Cortex of kidney (tissue), 1 donor: ENCODE results near the gene CHD3.

Experiments used
- DNase-seq: peaks from one replicate; lab custom pipeline; 2025; lab: John Stamatoyannopoulos, UW

The CHD3 gene

DNA sequence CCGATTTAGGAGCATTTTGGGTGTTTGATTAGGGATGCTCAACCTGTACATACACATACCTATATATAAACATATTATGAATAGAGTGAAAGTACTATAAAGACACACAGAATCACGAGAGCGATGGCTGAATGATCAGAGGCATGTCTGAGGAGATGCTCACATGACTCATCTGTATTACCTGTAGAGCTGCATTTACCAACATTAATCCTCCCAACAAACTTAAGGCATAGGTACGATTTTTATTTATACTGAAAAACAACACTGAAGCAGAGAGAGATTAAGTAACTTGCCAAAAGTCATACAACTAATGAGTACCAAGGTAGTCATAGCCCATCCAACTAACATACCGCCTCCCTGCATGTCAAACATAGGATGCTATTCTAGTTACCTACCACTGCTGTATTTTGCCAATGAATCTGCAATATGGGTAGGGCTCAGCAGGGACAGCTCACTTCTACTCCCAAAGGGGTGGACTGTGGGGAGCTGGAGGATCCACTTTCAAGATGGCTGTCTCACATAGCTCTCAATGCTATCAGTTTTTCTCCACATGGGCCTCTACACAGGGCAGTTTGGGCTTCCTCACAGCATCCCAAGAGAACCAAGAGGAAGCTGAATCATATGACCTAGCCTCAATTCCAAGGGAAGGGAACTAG lies 23.5 kb upstream of the CHD3 start:
- no peak for DNase-seq

DNA sequence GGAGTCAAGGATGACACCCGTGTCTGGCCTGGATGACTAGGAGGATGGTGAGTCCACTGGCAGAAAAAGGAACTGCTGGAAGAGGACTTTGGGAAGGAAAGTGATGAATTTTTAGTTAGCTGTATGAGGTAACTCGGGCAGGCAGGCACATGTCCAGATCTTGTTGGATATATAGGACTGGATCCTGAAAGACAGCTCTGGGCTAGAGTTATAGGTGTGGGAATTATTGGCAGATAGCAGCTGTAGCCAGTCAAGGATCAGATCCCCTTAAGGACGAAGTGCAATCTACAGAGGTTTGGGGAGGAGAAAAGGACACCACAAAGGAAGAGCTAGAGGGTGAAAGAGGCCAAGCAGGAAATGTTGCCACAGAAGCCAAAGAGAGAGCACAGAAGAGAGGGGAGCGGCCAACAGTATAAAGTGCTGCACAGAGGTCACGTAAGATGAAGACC lies 20.7 kb upstream of the CHD3 start:
- no peak for DNase-seq

DNA sequence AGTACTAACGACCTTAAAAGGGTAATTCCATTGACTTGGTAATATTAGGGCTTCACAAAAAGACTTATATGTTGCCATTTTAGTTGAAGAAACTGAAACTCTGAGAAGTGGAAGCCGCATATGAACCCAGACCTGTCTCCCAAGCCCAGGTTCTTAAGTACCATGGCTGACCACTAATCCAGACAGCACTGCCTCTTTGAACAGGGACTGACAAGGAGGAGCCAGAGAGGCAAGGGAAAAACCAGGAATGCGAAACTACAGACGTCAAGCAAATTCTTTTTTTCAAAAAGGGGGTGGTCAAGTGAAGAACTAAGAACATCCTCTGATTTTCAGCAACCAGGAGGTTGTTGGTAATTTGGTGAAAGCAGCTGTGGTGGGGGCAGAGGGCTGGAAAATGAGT lies 15.5 kb upstream of the CHD3 start:
- DNase-seq, result no peak

DNA sequence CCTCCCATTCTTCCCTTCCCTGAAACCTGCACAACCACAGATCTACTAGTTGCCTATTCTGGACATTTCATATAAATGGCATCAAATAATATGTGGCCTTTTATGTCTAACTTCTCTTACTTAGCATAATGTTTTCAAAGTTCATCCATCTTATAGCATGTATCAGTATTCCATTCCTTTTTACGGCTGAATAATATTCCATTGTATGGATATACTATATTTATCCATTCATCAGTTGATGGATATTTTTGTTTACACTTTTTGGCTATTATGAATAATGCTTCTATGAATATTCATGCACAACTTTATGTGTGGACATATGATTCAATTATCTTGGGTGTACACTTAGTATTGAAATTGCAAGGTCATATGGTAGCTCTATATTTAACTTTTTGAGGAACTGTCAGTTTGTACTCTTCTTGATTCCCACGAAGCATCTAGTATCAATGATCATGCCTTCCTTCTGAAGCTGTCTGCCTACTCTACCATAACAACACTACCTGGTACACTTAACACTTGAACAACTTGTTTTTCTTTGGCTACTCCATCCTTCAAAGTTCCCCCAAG lies 12.7 kb upstream of the CHD3 start:
- no peak for DNase-seq

DNA sequence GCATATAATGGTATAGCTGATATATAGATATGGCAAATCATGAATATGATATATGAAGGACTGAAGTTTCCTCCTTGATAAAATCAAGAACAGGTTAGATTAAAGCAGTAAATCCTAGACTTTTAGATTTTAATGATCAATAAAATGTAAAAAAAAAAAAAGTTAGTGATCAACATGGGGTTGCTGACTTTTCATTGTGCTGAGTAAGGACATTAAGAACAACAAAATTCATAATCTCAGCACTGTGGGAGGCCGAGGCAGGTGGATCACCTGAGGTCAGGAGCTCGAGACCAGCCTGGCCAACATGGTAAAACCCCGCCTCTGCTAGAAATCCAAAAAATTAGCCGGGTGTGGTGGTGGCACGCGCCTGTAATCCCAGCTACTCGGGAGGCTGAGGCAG lies 10.4 kb upstream of the CHD3 start:
- no peak for DNase-seq

DNA sequence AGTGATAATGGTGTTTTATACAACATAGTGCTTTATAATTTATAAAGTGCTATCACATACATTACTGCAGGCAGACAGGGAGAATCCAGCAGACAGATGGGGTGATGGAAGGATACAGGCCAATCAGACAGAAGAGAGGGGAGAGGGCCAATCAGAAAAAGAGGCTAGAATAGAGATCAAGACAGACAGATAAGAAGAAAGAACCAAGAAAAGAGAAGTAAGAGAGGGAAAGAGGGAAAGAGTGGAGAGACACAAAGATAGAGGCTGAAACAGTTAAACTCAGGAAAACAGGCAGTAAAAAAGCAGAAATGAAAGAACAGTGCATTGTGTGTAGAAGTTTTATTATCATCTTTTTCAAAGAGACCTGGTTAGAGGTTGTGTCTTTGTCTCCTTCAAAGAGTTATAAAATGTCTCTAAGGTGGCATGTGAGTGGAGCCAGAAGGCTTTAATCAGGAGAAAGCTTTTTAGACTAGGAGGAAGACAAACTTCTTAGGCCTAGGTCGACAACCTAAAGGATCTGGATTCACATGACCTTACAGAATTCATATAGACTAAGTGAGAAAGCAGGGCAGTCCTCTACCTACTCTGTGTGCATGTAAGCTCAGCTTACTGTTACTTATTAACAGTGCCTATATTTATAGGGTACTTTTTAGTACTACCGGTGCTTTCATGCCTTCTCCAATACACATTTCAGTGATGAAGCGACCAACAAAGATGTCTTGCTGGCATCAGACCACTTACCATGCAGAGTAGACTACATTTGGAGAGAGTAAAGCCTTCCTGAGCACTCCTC lies 8.3 kb upstream of the CHD3 start:
- DNase-seq, result no peak

DNA sequence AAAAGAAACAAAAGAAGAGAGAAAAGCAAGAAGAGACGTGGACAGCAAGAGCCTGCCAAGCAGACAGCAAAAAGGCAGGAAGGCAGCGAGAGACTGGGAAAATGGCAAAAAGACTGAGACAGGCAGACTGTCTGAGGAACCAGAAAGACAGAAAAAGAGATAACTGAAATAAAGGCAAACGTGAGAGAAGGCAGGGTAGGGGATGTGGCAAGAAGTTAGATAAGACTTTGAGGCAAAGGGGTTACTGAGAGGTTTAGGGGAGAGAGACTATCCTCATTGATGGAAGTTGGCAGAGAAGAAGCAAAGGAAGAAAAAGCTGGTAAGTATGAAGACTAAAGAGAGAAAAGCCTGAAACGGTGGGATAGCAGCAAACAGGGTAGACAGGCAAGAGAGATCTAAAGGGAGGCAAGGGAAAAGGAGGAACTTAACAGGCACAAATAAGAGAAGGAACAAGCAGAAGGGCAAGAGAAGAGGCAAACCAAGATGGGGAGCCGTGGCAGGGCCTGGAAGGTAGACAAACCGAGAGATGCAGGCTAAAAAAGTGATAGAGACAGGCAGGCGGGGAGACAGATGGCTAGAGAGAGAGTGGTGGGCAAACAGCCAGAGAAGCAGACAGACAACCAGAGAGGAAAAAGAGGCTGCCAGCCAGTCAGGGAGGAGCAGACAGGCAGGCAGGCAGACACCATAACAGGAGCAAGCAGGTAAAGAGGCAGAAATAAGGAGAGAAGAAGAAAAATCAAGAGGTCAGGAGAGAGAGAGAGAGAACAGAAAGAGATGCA lies 7.1 kb upstream of the CHD3 start:
- no peak for DNase-seq

DNA sequence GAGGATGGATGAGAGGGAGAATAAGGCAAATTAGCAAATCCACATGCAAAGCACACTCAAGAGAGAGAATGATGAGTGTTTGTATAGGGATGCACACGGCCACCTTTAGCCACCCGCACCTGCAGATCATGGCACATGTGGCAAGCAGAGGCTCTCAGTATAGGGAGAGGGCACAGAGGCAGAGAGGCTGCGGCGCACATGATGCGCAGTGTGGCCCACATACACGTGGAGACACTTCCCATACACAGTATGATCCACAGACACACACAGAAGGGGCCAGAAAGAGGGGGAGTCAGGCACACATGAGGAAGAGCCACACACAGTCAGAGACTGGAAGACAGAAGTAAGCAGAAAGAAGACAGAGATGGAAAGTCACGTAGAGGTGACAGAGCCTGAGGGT lies 6.5 kb upstream of the CHD3 start:
- DNase-seq, result no peak

DNA sequence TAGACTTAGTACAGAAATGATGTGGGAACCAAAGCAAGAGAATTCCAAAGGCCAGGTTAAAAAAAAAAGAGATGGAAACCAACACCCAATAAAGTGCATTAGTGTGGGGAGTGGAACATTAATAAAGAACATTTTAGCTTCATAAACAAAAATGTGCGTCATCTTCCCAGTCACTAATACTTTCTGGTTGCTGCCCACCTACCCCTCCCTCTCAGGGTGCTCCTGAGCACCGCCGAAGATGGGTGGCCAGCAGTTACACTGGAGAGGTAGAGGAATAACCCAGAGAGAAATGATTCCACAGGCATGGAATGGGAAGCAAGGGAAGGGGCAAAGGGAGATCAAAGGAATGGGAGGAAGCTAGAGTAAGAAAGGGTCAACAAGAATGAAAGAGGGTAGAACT lies 6.0 kb upstream of the CHD3 start:
- DNase-seq, result no peak

DNA sequence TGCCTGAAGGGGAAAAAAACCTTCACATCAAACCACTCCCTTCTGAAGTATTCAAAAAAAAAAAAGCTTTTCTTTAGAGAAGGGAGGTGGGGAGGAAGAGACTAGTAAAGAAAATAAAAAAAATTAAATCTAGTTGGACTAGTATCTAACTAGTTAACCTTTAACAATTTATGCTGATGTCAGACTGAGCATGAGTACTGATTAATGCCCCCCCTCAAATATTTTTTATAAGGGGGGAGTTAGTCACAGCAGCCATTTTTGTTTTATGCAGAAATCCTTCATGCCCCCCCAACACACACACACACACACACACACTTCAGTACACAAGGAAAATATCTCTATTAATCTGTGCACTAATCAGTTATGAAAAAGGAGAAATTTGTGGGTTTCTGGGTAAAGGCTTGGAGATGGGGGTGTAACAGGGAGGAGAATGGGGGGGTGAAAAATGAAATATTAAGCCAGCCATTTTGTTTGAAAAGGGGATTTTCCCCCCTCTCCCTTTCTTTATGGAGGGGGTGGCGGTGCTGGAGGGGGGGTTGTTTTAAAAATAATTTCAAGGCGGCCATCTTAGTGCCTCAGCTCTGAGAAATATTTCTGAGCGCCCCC lies 4.7 kb upstream of the CHD3 start:
- DNase-seq, result no peak

DNA sequence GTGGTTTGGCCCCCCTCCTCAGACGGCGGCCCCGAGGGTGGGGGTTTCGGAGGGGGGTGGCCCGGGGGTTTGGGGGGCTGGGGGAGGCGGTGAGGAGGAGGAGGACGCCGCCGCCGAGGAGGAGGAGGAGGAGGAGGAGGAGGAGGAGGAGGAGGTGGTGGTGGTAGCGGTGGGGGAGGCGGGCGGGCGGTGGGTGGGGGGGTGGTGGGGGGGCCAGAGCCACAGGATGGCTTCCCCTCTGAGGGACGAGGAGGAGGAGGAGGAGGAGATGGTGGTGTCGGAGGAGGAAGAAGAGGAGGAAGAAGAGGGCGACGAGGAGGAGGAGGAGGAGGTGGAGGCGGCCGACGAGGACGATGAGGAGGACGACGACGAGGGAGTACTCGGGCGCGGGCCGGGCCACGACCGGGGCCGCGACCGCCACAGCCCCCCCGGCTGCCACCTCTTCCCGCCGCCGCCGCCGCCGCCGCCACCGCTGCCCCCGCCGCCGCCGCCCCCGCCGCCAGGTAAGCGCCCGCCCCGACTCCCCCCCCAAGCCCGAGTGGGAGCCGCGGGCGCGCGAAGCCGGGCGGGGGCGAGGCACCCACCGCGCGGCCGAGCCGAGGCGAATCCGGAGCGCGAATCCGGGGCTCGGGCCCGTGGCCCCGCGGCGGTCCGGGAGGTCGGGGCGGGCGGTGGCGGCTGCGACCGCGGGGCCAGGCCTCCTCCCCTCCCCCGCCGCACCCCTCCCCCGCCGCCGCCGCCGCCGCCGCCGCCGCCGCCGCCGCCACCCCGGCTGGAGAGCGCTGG lies 3.8 kb upstream of the CHD3 start:
- DNase-seq, result no peak

DNA sequence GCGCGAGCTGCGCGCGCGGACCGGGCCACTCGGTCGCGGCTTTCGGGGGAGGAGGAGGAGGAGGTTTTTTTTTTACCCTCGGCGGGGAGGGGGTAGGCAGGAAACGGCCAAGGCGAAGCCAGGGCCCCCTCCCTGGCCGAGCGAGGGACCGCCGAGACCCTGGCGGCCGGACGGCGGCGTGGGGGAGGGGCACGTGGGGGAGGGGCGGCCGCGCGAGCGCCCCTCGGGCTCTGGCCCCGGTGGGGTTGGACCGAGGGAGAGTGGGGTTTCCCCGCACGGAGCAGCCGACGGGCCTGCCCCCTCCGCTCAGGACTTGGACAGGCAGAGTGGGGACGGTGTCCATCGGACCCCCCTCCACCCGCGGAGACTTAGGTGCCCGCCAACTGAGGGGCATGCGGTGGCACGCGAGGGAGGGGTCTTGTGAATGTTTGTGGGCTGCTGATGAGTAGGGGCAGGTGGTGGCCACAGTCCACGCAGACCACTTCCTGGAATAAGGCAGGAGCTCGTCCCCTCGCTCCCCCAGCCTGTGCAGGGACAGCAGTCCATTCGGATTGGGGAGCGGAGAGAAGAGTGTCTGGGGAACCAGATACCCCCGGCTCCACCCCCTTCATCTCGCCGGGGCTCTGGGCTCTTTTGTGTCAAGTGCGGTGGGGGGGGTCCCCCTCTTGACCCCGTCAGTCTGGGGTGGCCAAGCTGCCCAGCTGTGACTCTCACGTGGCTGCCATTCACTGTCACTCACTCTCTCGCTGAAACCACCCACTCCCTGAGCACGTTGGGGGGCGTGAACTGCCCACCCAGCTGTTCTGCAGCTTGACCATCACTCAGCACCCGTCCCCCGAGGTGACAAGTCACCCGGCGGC lies 3.0 kb upstream of the CHD3 start:
- no peak for DNase-seq

DNA sequence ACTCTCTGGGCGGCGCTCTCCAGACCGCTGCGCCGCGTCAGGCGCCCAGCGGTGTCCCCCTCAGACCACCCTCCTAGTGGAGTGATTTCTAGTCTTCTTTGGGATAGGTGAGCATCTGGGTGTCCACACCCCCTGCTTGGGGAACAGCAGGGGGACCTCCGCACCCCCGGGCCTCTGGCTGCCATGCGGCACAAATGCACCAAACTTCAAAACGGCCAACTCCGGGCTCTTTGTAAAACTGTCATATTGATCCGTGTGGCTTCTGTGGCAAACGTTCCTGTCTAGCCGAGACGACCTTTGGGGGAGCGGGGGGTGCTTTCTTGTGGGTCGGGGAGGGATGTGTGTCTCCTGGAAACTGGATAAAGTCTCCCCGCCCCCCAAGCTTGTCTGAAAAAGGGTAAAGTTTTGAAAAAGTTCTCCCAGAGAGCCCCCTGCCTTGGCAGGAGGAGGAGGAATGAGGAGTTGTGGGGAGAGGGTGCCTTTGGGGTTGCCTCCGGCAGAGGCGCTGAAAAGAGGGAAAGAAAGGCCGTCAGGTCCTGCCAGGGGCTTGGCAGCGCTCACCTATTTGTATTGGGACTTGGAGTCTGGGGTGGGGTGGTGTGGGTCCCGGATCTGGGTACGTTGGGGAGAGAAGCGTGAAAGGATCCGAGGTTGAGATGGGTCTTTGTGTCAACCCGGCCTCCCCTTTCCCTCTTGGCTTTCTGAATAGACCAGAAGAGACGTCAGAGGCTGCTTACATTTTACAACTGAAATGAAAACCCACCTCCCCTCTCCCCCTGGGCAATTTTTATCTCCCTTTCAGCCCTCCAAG lies 2.2 kb upstream of the CHD3 start:
- DNase-seq, result no peak

DNA sequence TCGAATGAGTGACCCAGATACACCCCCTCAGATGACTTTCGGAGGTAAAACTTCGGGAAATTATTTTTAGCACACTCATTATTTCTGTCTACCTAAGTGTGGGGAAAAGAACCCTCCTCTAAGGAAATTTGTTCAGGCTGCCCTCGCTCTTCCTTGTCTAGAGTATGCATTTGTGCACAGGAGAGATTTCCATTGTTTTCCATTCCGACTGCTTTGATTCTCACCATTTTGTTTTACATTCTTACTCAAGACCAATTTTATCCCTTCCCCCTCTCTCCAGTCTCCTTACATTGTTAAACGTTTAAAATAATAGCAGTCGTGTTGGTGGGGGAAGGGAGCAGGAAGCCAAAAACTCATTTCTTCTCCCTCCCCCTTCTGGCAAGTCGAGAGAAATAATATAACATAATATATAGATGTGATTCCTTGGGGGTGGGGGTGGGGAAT lies 1.5 kb upstream of the CHD3 start:
- DNase-seq, result no peak

DNA sequence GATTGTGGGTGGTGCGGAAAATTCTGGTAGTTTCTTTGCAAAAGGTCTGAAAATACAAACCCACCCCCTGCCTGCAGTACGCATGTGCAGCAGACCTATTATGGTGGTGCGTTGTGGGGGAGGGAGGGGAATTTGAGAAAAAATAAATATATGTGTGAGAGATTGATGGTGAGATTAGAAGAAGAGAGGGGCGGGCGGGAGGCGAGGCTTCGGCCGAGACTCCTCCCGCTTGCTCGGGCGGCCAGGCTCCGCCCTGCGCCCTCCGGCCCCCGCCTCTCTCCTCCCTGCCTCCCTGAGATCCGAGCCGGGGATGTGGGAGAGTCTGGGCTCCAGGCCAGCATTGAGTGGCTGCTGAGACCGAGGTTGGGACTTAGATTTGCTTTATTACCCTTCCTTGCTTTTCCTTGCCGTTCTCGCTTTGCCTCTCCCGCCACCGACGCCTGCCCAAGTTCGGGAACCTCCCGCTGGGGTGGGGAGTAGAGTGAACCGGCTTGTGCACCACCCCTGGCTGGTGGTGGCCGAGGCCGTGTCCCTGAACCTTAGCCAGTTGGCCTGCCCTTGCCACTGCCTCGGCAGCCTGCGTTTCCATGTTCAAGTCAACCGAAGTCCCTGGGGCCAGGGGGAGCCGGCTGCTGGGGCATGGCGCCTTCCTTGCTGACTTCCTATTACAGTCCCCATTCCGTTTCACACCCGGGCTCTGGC lies 956 bp upstream of the CHD3 start:
- no peak for DNase-seq

DNA sequence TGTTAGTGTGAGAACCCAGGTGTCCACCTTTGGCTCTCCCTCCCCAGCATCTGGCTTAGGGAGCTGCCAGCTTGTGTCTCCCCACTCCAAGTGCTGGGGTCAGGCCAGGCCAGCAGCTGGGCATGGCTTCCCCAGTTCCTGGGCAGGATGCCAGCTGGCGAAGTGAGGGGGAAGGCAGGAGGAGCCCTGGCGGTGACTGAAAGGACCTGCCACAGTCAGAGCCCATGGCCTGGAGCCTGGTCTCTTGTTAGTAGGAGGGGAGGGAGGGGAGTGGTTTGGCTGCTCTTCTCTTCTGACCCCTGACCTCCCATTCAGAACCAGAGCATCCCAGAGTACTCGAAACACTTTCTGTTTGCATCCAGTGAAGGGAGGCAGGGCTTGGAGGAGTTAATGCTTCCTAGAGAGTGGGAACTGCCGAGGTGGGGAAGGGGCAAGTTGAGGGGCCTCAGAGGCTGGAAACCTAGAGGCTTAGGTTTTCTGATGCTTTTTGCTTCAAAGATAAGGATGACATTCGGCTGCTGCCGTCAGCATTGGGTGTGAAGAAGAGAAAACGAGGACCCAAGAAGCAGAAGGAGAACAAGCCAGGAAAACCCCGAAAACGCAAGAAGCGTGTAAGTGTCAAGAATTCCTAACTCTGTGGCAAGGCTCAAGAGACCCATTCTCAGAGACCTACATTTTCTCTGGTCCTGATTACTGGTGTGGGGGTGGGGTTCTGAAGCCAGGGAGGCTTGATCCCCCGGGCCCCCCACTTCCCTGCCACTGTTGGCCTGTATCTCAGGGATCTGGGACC lies 772 bp downstream of the CHD3 start:
- DNase-seq, result no peak

DNA sequence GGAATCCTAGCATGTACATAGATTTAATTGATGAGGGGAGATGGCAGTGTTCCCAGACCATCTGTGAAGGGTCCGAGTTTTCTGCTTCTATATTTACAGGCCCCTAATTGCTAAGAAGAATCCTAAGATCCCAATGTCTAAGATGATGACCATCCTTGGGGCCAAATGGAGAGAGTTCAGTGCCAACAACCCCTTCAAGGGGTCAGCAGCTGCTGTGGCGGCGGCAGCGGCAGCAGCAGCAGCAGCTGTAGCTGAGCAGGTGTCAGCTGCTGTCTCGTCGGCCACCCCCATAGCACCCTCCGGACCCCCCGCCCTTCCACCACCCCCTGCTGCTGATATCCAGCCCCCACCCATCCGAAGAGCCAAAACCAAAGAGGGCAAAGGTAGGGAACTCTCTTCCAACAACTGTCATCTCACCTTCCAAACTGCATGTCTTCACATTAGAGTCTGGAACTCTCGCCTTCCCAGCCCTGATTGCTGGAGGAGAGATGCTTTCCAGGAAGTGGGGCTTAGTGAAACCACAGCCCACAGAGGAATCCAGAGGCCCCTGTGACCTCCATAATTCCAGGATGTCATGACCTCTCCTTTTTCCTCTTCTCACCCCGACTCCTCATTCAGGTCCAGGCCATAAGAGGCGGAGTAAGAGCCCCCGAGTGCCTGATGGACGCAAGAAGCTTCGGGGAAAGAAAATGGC lies 4.7 kb downstream of the CHD3 start:
- no peak for DNase-seq
